Thyroid gland (tissue), 4 donors: ENCODE measurements around the gene RRP9. TPM values are rescaled to one million over a fixed set of nuclear protein-coding genes. Genes with fewer than 3 reads are reported as not detected.

Experiments
- DNase-seq, 2 donors: peaks; one replicate each; pipeline ENCODE4 v3.0.0-alpha.2; 2019
- H3K27ac ChIP-seq, 3 donors: fragments of 200-600 bp; sonication (generic); 1 replicate in 2 of 3; 2 replicates in 1 of 3; pipeline ENCODE4 v1.5.1; 2016 to 2019; ENCODE audit warnings: mild to moderate bottlenecking in 1 of 3, moderate library complexity in 1 of 3
- H3K27me3 ChIP-seq: fragments of 200-600 bp; sonication (generic); one replicate; pipeline ENCODE4 v1.5.1; 2019
- H3K36me3 ChIP-seq, 2 donors: fragments of 200-600 bp; sonication (generic); one replicate each; pipeline ENCODE4 v1.5.1; 2016 to 2019
- H3K4me1 ChIP-seq, 2 donors: fragments of 200-600 bp; sonication (generic); one replicate each; pipeline ENCODE4 v1.5.1; 2017 to 2019
- H3K4me3 ChIP-seq, 3 donors: fragments of 200-600 bp; sonication (generic); replicated peaks in 1 of 3; 1 replicate in 2 of 3; 2 replicates in 1 of 3; pipeline ENCODE4 v1.5.1; 2016; ENCODE audit warnings: mild to moderate bottlenecking in 1 of 3
- H3K9me3 ChIP-seq: fragments of 200-600 bp; sonication (generic); one replicate; pipeline ENCODE4 v1.5.1; 2017
- CTCF ChIP-seq, 6 experiments: fragments of 200-600 bp in 3 of 6; fragments of 450-650 bp in 3 of 6; sonication (generic) in 3 of 6; IDR thresholded peaks; one replicate each; pipeline ENCODE4 v1.5.1; 2016 to 2019; ENCODE audit warnings: antibody characterized with exemption in 6 of 6, mild to moderate bottlenecking in 2 of 6, inconsistent platforms in 1 of 6, moderate library complexity in 1 of 6
- POLR2A ChIP-seq, 2 donors: fragments of 450-650 bp; IDR thresholded peaks; one replicate each; pipeline ENCODE4 v1.6.1; 2017; ENCODE audit warnings: antibody characterized with exemption in 2 of 2, mild to moderate bottlenecking in 2 of 2, moderate library complexity in 1 of 2
- WGBS, 2 donors: methylation state at CpG; one replicate each; pipeline ENCODE4 v1.1.5; 2017; 5-methylcytosine and 5-hydroxymethylcytosine counted together
- intact Hi-C: fragments of 100-400 bp; cut with DNase I; formaldehyde crosslinking; loops from one replicate; pipeline ENCODE4 v1.15.1; 2023
- total RNA-seq, 4 donors: library from RNA; depleted of rRNA; stranded (reverse); fragments of >200 nt; gene quantifications; one replicate each; pipeline ENCODE4 v1.2.3, GENCODE V29; 2016

The RRP9 gene
- total RNA-seq, 4 donors from 2014 or later = 7.3 to 14.4 (median 11.9) TPM

- Histone ChIP-seq H3K36me3 (no peaks in the 10 kb centered on the region), H3K27me3 (no peaks in the 10 kb centered on the region), H3K9me3 (no peaks in the 10 kb centered on the region), H3K4me1 (peaks cover 24 to 36% of the 10 kb centered on the region in 2 donors), H3K4me3 (no peak overlapping the region), H3K27ac (no peak overlapping the region)
- intact Hi-C loops = loop anchor here (5.0 to 10.0 kb wide), 2 partner anchors 35 to 593 kb away; partner anchors contain the start of genes MANF, PARP3 and RRP9
- TF ChIP-seq CTCF (IDR thresholded peaks at IDR 0.05) (no peak), POLR2A (IDR thresholded peaks at IDR 0.05) (no peak)
- DNase-seq = no peak
- 76 to 88% methylated on average over 7 to 8 of the region's 9 CpGs for WGBS, 2 donors
These were observed 35.9 kb upstream of the RRP9 start for GRCh38 chr3:51977446-51978142.

GRCh38 chr3:51975852-51976549 lies 34.3 kb upstream of the RRP9 start:
- peak overlapping the region in 1 of 3 donors; percentile 46 for H3K4me3 ChIP-seq

GRCh38 chr3:51974963-51975851 lies 33.5 kb upstream of the RRP9 start, which contains the start of gene ABHD14A:
Gene ABHD14A (plus strand): TSS chr3:51975064. CDS start chr3:51975136, 72 bp downstream.
- H3K27ac ChIP-seq = peak within 1 kb of the TSS; percentile 83 to 93 (median 86)
- no peaks in the 10 kb centered on the region for H3K9me3 ChIP-seq
- H3K27me3 ChIP-seq = no peaks in the 10 kb centered on the region
- peak; percentile 60 to 68 for DNase-seq
- TF ChIP-seq CTCF (IDR thresholded peaks at IDR 0.05) (no peak), POLR2A (IDR thresholded peaks at IDR 0.05) (peak in 1 of 2 donors; percentile 80)
- WGBS, 2 donors = 1% methylated on average over 17 to 37 of the region's 63 CpGs
- H3K36me3 ChIP-seq = no peaks in the 10 kb centered on the region
- intact Hi-C loops = loop anchor here (5.0 to 10.0 kb wide), 2 partner anchors 33 to 590 kb away; partner anchors contain the start of genes MANF, PARP3 and RRP9
- H3K4me1 ChIP-seq = peaks cover 16 to 29% of the 10 kb centered on the region in 2 donors
- peak within 1 kb of the TSS; percentile 6 to 46 (median 35) for H3K4me3 ChIP-seq

More at GRCh38 chr3:51975852-51976549, 34.3 kb upstream of the RRP9 start:
- no peaks in the 10 kb centered on the region for H3K9me3 ChIP-seq
- 44 to 47% methylated on average over 39 of the region's 46 CpGs for WGBS, 2 donors
- DNase-seq = peak; percentile 73 to 82
- H3K27ac ChIP-seq = peak overlapping the region; percentile 13 to 86 (median 42)
- H3K4me1 ChIP-seq = peaks cover 16 to 29% of the 10 kb centered on the region in 2 donors
- intact Hi-C loops = loop anchor here (5.0 to 10.0 kb wide), 2 partner anchors 34 to 591 kb away; partner anchors contain the start of genes MANF, PARP3 and RRP9
- H3K27me3 ChIP-seq = no peaks in the 10 kb centered on the region
- no peaks in the 10 kb centered on the region for H3K36me3 ChIP-seq
- TF ChIP-seq POLR2A (IDR thresholded peaks at IDR 0.05) = no peak
- TF ChIP-seq CTCF (IDR thresholded peaks at IDR 0.05) = no peak

- peak in 1 of 2 donors; percentile 49 for DNase-seq
- no peaks in the 10 kb centered on the region for H3K9me3 ChIP-seq
- peak overlapping the region; percentile 6 to 46 (median 35) for H3K4me3 ChIP-seq
- H3K27me3 ChIP-seq = no peaks in the 10 kb centered on the region
- H3K36me3 ChIP-seq = no peaks in the 10 kb centered on the region
- peaks cover 16 to 29% of the 10 kb centered on the region in 2 donors for H3K4me1 ChIP-seq
- TF ChIP-seq POLR2A (IDR thresholded peaks at IDR 0.05) (no peak), CTCF (IDR thresholded peaks at IDR 0.05) (peak in 2 of 6 experiments; percentile 12 to 36)
- peak overlapping the region; percentile 83 to 93 (median 86) for H3K27ac ChIP-seq
- intact Hi-C loops = loop anchor here (10.0 kb wide), 1 partner anchor 590 kb away; the partner anchor contains the start of gene MANF
- 24 to 26% methylated on average over 19 to 23 of the region's 30 CpGs for WGBS, 2 donors
These were observed 32.7 kb upstream of the RRP9 start for GRCh38 chr3:51974277-51974962.
